GM21423 (cell line): ENCODE data around the gene LRP2BP.

Source experiments
- ATAC-seq: cut with Tn5 transposase; IDR thresholded peaks from one replicate; pipeline ENCODE4 v1.9.1; 2021; ENCODE audit warnings: mild to moderate bottlenecking, moderate library complexity; ENCODE audit not compliant: unreplicated experiment

LRP2BP gene

GRCh38 chr4:185395238-185395955, at the start of gene LRP2BP:
Gene LRP2BP (minus strand): TSS chr4:185395924. CDS start chr4:185378186, 17,738 bp downstream.
- ATAC-seq = no peak

- no peak for ATAC-seq
Measured at GRCh38 chr4:185445209-185445608, 49.5 kb upstream of the LRP2BP start.

GRCh38 chr4:185441479-185441878, 45.8 kb upstream of the LRP2BP start:
- no peak for ATAC-seq

- no peak for ATAC-seq
Measured at GRCh38 chr4:185437809-185438208, 42.1 kb upstream of the LRP2BP start.

GRCh38 chr4:185435466-185435865, 39.7 kb upstream of the LRP2BP start:
- ATAC-seq = no peak

GRCh38 chr4:185429660-185430059, 33.9 kb upstream of the LRP2BP start:
- no peak for ATAC-seq

GRCh38 chr4:185426960-185427688, 31.4 kb upstream of the LRP2BP start:
- no peak for ATAC-seq

GRCh38 chr4:185425647-185426352, 30.1 kb upstream of the LRP2BP start, which contains the start of gene UFSP2:
Gene UFSP2 (minus strand): TSS chr4:185425964. CDS start chr4:185425868, 96 bp downstream.
- ATAC-seq = peak; percentile 94

- ATAC-seq = peak; percentile 5
Measured at GRCh38 chr4:185424905-185425646, 29.4 kb upstream of the LRP2BP start.

- no peak for ATAC-seq
Measured at GRCh38 chr4:185421366-185422124, 25.8 kb upstream of the LRP2BP start.

GRCh38 chr4:185416955-185417354, 21.2 kb upstream of the LRP2BP start:
- no peak for ATAC-seq

- ATAC-seq = no peak
Measured at GRCh38 chr4:185412412-185412811, 16.7 kb upstream of the LRP2BP start.

GRCh38 chr4:185411849-185412248, 16.1 kb upstream of the LRP2BP start:
- no peak for ATAC-seq

- ATAC-seq = no peak
Measured at GRCh38 chr4:185408432-185408831, 12.7 kb upstream of the LRP2BP start.

GRCh38 chr4:185405296-185405999, 9.7 kb upstream of the LRP2BP start:
- peak; percentile 50 for ATAC-seq

- no peak for ATAC-seq
Measured at GRCh38 chr4:185404031-185404430, 8.3 kb upstream of the LRP2BP start.

- no peak for ATAC-seq
Measured at GRCh38 chr4:185399466-185399865, 3.7 kb upstream of the LRP2BP start.

GRCh38 chr4:185398618-185399017, 2.9 kb upstream of the LRP2BP start:
- ATAC-seq = no peak

GRCh38 chr4:185396724-185397385, 1.1 kb upstream of the LRP2BP start, which contains the start of gene ANKRD37:
Gene ANKRD37 (plus strand): TSS chr4:185396841. CDS start chr4:185396924, 83 bp downstream.
- ATAC-seq = no peak
